Peyer's patch (tissue), 4 donors: Measurements from ENCODE around the gene DST.

Source experiments
- CTCF ChIP-seq, 6 experiments: fragments of 450-650 bp in 4 of 6; fragments of 200-600 bp in 2 of 6; sonication (generic) in 1 of 6; IDR thresholded peaks; one replicate each; pipeline ENCODE4 v1.5.1; 2017 to 2019; ENCODE audit warnings: antibody characterized with exemption in 6 of 6, mild to moderate bottlenecking in 3 of 6, moderate library complexity in 1 of 6
- POLR2A ChIP-seq, 2 donors: fragments of 450-650 bp; IDR thresholded peaks; one replicate each; pipeline ENCODE4 v1.5.1; 2017; ENCODE audit warnings: antibody characterized with exemption in 2 of 2, mild to moderate bottlenecking in 2 of 2, moderate library complexity in 2 of 2

GRCh38 chr6:56541030-56541600 lies 101.6 kb downstream of the DST start:
- TF ChIP-seq POLR2A (IDR thresholded peaks at IDR 0.05) = no peak
- no peak for TF ChIP-seq CTCF (IDR thresholded peaks at IDR 0.05)
